IgD-negative memory B cell (primary cell): ENCODE data around the gene GRIP2. TPM values are rescaled to one million over a fixed set of nuclear protein-coding genes. Genes with fewer than 3 reads are reported as not detected.

Source experiments
- H3K27ac Mint-ChIP-seq, 3 donors: one replicate each; pipeline ENCODE4 v1.8.0; 2020 to 2022; ENCODE audit warnings: mild to moderate bottlenecking in 3 of 3, mixed read lengths in 3 of 3, moderate library complexity in 1 of 3
- H3K27me3 Mint-ChIP-seq: one replicate; pipeline ENCODE4 v1.8.0; 2021; ENCODE audit warnings: mixed read lengths
- H3K36me3 Mint-ChIP-seq: one replicate; pipeline ENCODE4 v1.8.0; 2020; ENCODE audit warnings: mild to moderate bottlenecking, mixed read lengths
- H3K4me1 Mint-ChIP-seq, 3 donors: one replicate each; pipeline ENCODE4 v1.8.0; 2020 to 2022; ENCODE audit warnings: mixed read lengths in 3 of 3, mild to moderate bottlenecking in 1 of 3
- H3K4me3 Mint-ChIP-seq, 4 donors: one replicate each; pipeline ENCODE4 v1.8.0; 2020 to 2022; ENCODE audit warnings: mild to moderate bottlenecking in 4 of 4, mixed read lengths in 4 of 4, moderate library complexity in 3 of 4
- H3K9me3 Mint-ChIP-seq, 3 donors: one replicate each; pipeline ENCODE4 v1.8.0; 2020 to 2021; ENCODE audit warnings: mixed read lengths in 3 of 3, mild to moderate bottlenecking in 1 of 3
- polyA plus RNA-seq: library from polyadenylated mRNA; unstranded; fragments of 300-500 nt; fragmentation: Illumina TruSeq; gene quantifications from one replicate; pipeline ENCODE4 v1.2.3, GENCODE V29; 2021

Gene GRIP2
- polyA plus RNA-seq, 1 donor from 2014 or later, result not detected

GRCh38 chr3:14550651-14551611 is 10.8 kb upstream of the GRIP2 start:
- Mint-ChIP-seq H3K4me3 (no peak overlapping the region), H3K36me3 (peaks cover 2% of the 10 kb centered on the region), H3K27ac (no peak overlapping the region), H3K27me3 (peaks cover 34% of the 10 kb centered on the region), H3K9me3 (no peaks in the 10 kb centered on the region), H3K4me1 (peaks cover 0 to 6% (median 3%) of the 10 kb centered on the region in 3 donors)

GRCh38 chr3:14550181-14550580 is 10.0 kb upstream of the GRIP2 start:
- no peak overlapping the region for H3K27ac Mint-ChIP-seq
- no peaks in the 10 kb centered on the region for H3K36me3 Mint-ChIP-seq
- H3K27me3 Mint-ChIP-seq, result peaks cover 28% of the 10 kb centered on the region
- H3K4me1 Mint-ChIP-seq, result peaks cover 0 to 6% (median 2%) of the 10 kb centered on the region in 3 donors
- no peaks in the 10 kb centered on the region for H3K9me3 Mint-ChIP-seq
- H3K4me3 Mint-ChIP-seq, result no peak overlapping the region

DNA sequence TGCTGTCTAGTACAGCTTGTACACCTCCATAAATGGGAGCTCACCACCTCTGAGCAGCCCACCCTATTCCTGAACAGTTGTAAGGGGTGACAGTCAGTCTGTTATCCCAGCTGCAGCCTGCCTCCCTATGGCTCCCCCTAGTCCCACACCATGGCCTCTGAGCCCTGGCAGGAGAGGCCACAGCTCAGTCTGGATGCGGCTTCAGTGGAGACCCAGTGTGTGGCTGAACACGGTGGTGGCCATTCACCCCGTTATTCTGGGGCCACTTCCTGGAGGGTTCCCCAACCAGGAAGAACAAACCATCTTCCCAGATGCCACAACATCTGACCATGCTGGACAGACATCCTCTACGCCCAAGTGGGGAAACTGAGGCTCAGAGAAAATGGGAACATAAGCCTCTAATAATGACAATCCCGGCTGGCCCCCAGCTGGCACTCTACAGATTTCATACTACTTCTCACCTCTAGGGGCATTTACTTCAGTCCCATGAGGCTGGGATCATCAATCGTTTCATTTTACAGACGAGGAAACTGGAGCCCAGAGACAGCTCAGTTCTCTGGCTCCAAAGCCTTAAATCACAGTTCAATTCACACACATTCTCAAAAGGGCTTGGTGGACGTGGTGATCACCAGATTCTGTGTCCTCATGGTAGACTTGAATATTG is 9.2 kb upstream of the GRIP2 start:
- Mint-ChIP-seq H3K27ac (no peak overlapping the region), H3K4me3 (no peak overlapping the region), H3K36me3 (no peaks in the 10 kb centered on the region), H3K27me3 (peaks cover 27% of the 10 kb centered on the region), H3K9me3 (no peaks in the 10 kb centered on the region), H3K4me1 (peaks cover 0 to 6% (median 2%) of the 10 kb centered on the region in 3 donors)

- Mint-ChIP-seq H3K27me3 (peaks cover 17% of the 10 kb centered on the region), H3K27ac (no peak overlapping the region), H3K9me3 (no peaks in the 10 kb centered on the region), H3K4me1 (peaks cover 0 to 6% (median 2%) of the 10 kb centered on the region in 3 donors), H3K4me3 (peak overlapping the region in 1 of 4 donors; percentile 53), H3K36me3 (no peaks in the 10 kb centered on the region)
These were observed 8.2 kb upstream of the GRIP2 start for GRCh38 chr3:14548321-14548729.

- peaks cover 0 to 1% (median 0%) of the 10 kb centered on the region in 3 donors for H3K9me3 Mint-ChIP-seq
- H3K4me1 Mint-ChIP-seq, result peaks cover 0 to 6% (median 2%) of the 10 kb centered on the region in 3 donors
- H3K4me3 Mint-ChIP-seq, result peak overlapping the region in 1 of 4 donors; percentile 57
- H3K36me3 Mint-ChIP-seq, result no peaks in the 10 kb centered on the region
- no peak overlapping the region for H3K27ac Mint-ChIP-seq
- peaks cover 13% of the 10 kb centered on the region for H3K27me3 Mint-ChIP-seq
These were observed 7.6 kb upstream of the GRIP2 start for GRCh38 chr3:14547693-14548092.

- Mint-ChIP-seq H3K36me3 (no peaks in the 10 kb centered on the region), H3K4me3 (no peak overlapping the region), H3K9me3 (peaks cover 0 to 1% (median 0%) of the 10 kb centered on the region in 3 donors), H3K27ac (no peak overlapping the region), H3K27me3 (peaks cover 15% of the 10 kb centered on the region), H3K4me1 (peaks cover 0 to 6% (median 2%) of the 10 kb centered on the region in 3 donors)
These were observed 5.9 kb upstream of the GRIP2 start for GRCh38 chr3:14546041-14546440.

- Mint-ChIP-seq H3K4me1 (peaks cover 0 to 5% (median 4%) of the 10 kb centered on the region in 3 donors), H3K9me3 (peaks cover 0 to 1% (median 0%) of the 10 kb centered on the region in 3 donors), H3K36me3 (no peaks in the 10 kb centered on the region), H3K27me3 (peaks cover 10% of the 10 kb centered on the region), H3K4me3 (no peak overlapping the region), H3K27ac (no peak overlapping the region)
These were observed 5.1 kb upstream of the GRIP2 start for GRCh38 chr3:14545251-14545635.

- Mint-ChIP-seq H3K27me3 (peaks cover 5% of the 10 kb centered on the region), H3K27ac (no peak overlapping the region), H3K4me1 (peaks cover 0 to 4% (median 1%) of the 10 kb centered on the region in 3 donors), H3K4me3 (no peak overlapping the region), H3K36me3 (no peaks in the 10 kb centered on the region), H3K9me3 (peaks cover 0 to 1% (median 0%) of the 10 kb centered on the region in 3 donors)
These were observed 4.4 kb upstream of the GRIP2 start for GRCh38 chr3:14544282-14545250.

DNA sequence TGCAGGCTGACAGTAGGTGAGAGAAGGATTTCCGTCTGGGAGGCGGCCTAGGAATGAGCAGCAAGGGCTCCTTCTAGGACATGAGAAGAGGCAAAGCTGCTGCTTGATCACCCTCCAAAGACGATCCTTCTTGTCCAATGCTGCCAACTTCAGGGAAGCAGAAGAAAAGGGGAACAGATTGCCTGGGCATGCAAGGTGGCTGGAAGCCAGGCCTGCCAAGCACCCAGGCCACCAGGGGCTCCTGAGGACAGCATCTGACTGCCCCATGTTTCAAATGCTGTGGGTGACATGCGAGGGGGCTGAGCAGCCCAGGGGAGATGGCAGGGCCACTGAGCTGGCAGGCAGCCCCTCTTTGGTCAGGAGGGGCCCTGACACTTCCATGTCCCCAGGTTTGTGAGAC is 3.3 kb upstream of the GRIP2 start:
- peaks cover 0 to 4% (median 0%) of the 10 kb centered on the region in 3 donors for H3K4me1 Mint-ChIP-seq
- no peaks in the 10 kb centered on the region for H3K36me3 Mint-ChIP-seq
- H3K27me3 Mint-ChIP-seq, result peaks cover 4% of the 10 kb centered on the region
- peak overlapping the region in 1 of 3 donors; percentile 5 for H3K27ac Mint-ChIP-seq
- no peak overlapping the region for H3K4me3 Mint-ChIP-seq
- H3K9me3 Mint-ChIP-seq, result peaks cover 0 to 2% (median 0%) of the 10 kb centered on the region in 3 donors

GRCh38 chr3:14542656-14543055 is 2.5 kb upstream of the GRIP2 start:
- Mint-ChIP-seq H3K4me1 (peaks cover 0 to 2% (median 0%) of the 10 kb centered on the region in 3 donors), H3K27ac (no peak overlapping the region)

GRCh38 chr3:14541646-14542045 is 1.5 kb upstream of the GRIP2 start:
- H3K27me3 Mint-ChIP-seq, result peaks cover 4% of the 10 kb centered on the region
- H3K9me3 Mint-ChIP-seq, result peaks cover 0 to 3% (median 0%) of the 10 kb centered on the region in 3 donors
- peaks cover 0 to 2% (median 0%) of the 10 kb centered on the region in 3 donors for H3K4me1 Mint-ChIP-seq
- H3K27ac Mint-ChIP-seq, result no peak overlapping the region
- H3K4me3 Mint-ChIP-seq, result no peak overlapping the region
- H3K36me3 Mint-ChIP-seq, result no peaks in the 10 kb centered on the region

More at GRCh38 chr3:14542656-14543055, 2.5 kb upstream of the GRIP2 start:
- Mint-ChIP-seq H3K9me3 (peaks cover 0 to 3% (median 0%) of the 10 kb centered on the region in 3 donors), H3K36me3 (no peaks in the 10 kb centered on the region), H3K27me3 (peaks cover 4% of the 10 kb centered on the region), H3K4me3 (no peak overlapping the region)

DNA sequence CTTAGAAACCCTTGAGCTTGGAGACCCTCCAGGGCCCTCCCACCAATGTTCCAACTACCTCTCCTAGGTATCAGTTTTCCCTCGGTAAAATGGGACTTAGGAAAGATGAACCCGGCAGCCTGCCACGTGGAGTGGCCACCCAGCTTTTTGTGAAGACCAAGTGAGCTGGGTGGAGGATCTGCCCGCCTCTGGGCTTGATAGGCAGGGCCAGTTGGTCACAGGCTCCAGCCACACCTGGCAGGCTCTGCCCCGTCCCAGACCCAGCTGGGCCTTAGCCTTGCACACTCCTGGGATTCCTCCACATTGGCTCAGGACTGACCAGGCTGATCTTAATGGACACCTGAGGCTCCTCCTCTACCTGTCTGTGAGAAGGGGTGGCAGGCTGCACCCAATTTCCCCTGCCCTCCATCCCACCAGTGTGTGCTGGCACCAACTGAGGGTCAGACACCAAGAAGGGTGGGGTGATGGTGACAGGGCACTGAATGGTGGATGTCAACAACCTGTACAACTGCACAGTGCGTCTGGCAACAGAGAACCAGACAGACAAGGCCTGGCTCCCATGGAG is 761 bp upstream of the GRIP2 start:
- no peaks in the 10 kb centered on the region for H3K36me3 Mint-ChIP-seq
- no peak overlapping the region for H3K27ac Mint-ChIP-seq
- peaks cover 0 to 3% (median 0%) of the 10 kb centered on the region in 3 donors for H3K9me3 Mint-ChIP-seq
- H3K4me3 Mint-ChIP-seq, result no peak overlapping the region
- H3K27me3 Mint-ChIP-seq, result peaks cover 4% of the 10 kb centered on the region
- peaks cover 0 to 2% (median 0%) of the 10 kb centered on the region in 3 donors for H3K4me1 Mint-ChIP-seq

DNA sequence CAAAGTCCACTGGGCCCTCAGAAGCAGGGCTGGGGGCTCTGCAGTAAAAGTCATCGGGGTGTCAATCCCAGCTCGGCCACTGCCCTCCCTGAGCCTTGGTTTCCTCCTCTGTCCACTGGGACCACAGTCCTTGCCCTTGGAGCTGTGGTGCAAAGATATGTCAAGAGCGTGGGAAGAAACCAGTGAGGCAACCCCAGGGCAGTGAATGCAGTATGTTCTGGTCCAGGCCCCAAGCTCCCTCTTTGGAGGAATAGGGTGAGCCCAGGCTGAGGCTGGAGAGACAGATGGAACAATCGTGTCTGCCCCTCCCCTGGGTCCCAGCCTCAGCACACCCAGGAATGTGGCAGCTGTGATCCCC is 779 bp downstream of the GRIP2 start:
- Mint-ChIP-seq H3K36me3 (no peaks in the 10 kb centered on the region), H3K27ac (no peak overlapping the region), H3K4me3 (peak overlapping the region in 1 of 4 donors; percentile 55), H3K27me3 (peaks cover 4% of the 10 kb centered on the region), H3K4me1 (peaks cover 0 to 2% (median 0%) of the 10 kb centered on the region in 3 donors), H3K9me3 (peaks cover 0 to 3% (median 0%) of the 10 kb centered on the region in 3 donors)
